Stimulated activated CD4-positive, alpha-beta T cell treated with anti-CD3 and anti-CD28 coated beads, Interleukin-2, amount 100 ng/mL, for 4 hours (primary cell): ENCODE data around the gene ITGB5.

Experiments
- DNase-seq: peaks from one replicate; pipeline ENCODE4 v3.0.0-alpha.2; 2020; ENCODE audit warnings: low read depth

Gene ITGB5, protein sequence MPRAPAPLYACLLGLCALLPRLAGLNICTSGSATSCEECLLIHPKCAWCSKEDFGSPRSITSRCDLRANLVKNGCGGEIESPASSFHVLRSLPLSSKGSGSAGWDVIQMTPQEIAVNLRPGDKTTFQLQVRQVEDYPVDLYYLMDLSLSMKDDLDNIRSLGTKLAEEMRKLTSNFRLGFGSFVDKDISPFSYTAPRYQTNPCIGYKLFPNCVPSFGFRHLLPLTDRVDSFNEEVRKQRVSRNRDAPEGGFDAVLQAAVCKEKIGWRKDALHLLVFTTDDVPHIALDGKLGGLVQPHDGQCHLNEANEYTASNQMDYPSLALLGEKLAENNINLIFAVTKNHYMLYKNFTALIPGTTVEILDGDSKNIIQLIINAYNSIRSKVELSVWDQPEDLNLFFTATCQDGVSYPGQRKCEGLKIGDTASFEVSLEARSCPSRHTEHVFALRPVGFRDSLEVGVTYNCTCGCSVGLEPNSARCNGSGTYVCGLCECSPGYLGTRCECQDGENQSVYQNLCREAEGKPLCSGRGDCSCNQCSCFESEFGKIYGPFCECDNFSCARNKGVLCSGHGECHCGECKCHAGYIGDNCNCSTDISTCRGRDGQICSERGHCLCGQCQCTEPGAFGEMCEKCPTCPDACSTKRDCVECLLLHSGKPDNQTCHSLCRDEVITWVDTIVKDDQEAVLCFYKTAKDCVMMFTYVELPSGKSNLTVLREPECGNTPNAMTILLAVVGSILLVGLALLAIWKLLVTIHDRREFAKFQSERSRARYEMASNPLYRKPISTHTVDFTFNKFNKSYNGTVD

DNA sequence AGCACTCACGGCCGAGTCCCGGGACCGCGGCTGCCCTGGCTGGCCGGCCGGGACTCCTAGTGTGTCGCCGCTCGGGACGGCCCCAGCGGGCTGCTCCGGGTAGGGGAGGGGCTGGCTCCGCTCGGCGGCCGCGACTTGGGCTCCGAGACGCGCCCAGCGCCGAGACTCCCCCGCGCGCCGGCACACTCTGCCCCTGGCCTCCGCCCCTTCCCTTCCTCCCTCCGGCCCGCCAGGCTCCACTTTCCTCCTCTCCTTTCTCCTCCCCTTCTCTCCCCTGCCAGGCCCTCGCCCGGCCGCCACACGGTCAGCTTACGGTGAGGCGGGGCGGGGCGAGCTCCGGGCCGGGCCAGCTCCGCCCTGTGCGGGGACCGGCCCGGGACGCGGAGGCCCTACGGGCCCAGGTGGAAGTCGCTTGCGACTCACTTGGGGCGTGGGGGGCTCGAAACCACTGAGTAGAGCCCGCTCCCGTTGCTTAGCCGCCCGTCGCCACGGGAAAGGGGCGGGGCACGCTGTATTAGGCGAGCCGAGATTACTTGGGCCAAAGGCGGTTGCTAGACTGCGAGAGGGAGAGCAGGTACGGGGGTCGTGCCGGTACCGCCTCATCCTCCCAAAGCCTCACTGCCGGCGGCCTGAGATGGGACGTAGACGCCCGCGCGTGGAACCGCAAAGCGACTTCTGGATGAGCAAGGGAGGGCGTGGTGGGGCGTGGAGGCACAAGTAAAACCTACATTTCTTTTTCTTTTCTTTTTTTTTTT is at the start of gene ITGB5:
Gene ITGB5, minus strand, starts transcription at position 189 of the 755 bp plus-strand sequence. CDS start 365 bp downstream, outside the sequence.
- DNase-seq = peak; percentile 1

DNA sequence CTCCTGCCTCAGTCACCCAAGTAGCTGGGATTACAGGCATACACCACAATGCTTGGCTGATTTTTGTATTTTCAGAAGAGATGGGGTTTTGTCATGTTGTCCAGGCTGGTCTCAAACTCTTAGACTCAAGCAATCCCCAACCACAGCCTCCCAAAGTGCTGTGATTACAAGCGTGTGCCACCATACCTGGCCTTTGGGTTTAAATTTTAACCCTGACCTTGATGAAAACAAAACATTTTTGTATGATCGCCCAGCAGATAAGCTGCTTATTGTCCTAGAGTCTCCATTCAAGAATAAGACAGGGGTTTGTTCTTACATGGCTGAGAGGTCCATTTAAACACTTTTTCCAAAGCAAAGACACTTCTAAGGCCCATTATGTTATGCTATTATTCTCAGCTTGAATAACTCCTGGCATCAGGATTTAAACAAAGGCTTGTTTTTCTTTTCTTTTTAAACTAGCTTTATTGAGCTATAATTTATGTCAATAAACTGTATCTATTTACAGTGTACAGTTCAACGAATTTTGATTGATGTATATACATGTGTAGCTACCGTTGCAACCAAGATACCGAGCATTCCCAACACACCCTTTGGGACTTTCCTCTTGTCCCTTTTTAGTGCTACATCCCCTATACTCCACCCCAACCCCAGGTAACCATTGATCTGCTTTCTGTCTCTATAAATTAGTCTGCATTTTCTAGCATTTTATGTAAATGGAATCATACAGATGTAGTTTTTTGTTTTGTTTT is 48.8 kb upstream of the ITGB5 start:
- DNase-seq = no peak

DNA sequence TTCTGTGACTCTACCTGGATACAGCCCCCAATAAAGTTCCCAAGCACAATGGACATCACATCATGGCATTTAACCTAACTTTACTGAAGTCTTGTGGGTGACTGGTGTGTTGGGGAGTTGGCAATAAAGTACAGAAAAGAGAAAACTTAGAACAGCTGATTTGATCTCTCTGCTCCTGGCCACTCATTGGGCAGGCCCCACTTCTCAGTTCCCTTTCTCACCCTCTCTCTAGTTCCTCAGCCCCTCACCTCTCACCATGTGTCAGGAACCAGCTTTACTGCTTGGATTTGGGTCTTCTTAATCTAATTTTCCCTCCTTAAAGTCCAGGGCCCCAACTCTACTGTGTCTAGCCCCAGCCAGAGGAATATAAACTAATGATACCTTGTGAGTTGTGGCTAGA is 48.1 kb upstream of the ITGB5 start:
- DNase-seq = no peak

DNA sequence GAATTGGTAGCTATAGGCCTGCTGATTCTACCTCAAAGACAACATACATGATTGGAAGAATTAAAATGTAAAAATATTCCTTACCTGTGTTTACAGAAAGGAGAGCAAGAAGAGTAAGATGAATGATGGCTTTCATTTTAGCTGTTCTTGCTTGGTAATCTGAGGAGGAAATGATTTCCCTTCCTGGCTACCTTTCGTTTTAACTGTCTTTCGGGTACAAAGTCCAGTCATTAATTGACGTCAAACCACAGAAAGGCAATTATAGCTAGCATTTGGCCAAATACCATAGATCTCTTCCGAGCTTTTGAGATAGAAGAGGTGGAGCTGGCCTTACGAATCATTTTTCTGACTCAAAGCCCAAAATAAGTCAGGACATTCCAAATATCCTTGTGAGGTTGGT is 47.4 kb upstream of the ITGB5 start, which contains the start of gene MUC13:
Gene MUC13, minus strand, starts transcription at position 175 of the 400 bp plus-strand sequence. Its CDS starts 39 bp downstream, at position 136.
- DNase-seq = no peak

DNA sequence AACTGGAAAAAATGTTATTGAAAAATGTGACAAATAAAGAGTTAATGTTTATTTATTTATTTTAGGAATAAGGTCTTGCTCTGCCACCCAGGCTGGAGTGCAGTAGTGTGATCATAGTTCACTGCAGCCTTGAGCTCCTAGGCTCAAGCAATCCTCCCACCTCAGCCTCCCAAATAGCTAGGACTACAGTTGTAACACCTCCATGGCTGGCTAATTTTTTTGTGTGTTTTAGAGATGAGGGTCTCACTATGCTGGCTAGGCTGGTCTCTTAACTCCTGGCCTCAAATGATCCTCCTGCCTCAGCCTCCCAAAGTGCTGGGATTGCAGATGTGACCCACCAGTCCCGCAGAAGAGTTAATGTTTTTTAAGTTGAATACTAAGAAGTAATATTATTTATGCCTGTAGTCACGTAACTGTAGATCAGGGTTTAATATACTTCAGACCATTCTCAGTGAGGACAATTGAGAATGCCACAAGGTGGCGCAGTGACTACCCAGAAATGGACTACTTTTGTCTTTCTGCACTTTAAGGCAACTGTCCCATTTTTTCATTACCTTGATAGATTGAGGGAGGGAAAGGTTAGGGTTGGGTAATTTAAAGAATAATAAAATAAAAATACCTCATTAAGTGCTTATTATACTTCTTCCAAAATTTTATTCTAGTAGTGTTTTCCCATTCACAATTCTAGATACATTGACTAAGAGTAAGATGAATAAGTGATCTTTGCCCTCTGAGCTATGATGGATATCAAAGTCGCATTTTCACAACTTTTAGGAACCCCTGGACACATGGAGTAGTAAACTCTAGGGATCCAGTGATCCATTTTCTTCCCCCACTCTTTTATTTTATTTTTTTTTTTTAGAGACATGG is 41.4 kb upstream of the ITGB5 start:
- peak; percentile 43 for DNase-seq

DNA sequence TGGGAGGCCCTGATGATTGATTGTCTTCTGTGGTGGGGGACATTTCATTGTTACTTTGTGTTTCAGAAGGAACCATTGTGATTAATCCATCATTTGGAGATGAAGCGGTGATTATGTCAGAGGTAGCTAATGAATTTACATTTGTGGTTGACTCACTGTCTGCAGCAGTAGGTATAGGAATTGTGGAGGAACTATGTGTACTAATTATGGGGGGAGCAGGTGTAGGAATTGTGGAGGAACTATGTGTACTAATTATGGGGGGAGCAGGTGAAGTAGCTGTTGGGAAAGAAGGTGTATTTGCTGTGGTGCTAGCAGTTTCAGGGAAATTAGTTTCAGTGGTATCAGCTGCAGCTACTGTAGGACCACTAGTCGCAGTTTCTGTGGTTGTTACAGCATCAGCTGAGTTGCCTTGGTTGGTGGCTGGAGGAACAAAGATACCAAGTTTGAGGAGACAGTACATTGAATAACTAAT is 40.4 kb upstream of the ITGB5 start:
- no peak for DNase-seq

DNA sequence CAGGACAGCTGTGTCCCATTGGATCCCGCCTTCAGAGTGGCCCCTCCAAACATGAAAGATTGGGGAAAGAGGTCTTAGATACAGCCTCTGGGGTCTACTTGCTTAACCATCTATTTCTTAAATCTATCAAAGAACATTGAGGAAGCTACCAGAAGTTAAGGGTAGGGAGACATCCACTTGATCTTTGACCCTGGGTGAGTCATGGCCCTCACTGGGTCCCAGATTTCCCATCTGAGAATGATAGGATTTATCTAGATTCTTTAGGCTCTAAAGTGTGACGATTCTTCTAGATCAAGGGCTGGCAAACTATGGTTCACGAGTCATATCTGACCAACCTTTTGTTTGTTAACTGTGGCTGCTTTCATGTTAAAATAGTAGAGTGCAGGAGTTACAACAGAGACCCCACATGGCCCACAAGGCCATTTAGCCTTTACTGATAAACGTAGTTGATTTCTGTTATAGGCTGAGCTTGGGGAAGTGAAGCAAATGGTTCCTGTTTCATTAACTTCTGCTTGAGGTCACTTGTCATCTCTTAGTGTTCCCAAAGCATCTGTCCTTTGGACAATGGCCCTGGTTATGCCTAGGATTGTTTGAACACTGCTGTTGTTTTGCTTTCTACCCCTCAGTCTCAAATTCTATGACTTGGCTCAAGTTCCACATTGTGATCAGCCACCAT is 39.4 kb upstream of the ITGB5 start:
- DNase-seq = no peak

DNA sequence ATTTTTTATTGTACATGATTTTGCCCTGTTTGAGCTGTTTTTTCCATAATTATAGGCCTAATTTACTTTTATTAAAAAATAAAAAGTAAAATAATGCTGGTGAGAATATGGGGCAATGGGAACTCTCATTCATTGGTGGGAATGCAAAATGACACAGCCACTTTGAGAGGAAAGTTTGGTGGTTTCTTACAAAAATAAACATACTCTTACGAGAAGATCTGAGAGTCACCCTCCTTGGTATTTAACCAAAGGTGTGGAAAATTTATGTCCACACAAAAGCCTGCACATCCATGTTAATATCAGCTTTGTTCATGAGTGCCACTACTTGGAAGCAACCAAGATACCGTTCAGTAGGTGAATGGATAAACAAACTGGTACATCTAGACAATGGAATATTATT is 37.6 kb upstream of the ITGB5 start:
- DNase-seq = no peak

DNA sequence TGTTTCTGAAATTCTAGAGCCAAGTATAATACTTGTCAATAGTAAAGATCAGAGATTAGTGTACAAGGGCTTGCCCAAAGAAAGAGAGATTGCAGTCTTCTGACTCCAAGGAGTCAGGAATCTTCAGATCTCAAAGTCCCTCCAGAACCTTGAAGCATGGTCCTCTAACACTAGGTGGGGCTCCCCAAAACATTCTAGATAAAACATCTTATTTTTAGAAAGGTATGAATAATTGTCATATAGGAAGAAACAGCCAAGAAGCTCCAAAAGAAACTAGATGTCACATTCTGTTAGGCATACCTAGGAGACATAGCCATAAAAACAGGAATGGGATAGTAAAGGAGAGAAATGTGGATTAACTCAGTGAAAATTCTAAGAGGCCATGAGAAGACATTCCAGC is 36.7 kb upstream of the ITGB5 start:
- DNase-seq = no peak

DNA sequence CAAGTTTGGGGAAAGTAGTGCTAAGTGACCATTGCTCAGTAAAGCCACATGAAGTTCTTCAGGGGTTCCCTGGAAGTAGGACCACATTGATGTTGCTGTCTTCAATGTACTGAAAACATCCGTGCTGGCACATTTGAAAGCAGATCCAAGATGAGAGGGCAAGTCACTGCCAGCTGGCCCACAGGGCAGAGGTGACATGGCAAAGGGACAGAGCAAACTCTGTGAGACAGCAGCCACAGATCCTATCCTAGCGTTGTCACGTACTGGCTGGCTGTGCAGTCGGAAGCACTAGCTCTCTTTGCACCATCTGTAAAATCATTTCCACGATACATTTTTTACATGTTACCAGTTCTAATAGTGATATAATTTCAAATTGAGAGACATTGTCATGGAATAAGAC is 33.6 kb upstream of the ITGB5 start:
- no peak for DNase-seq

DNA sequence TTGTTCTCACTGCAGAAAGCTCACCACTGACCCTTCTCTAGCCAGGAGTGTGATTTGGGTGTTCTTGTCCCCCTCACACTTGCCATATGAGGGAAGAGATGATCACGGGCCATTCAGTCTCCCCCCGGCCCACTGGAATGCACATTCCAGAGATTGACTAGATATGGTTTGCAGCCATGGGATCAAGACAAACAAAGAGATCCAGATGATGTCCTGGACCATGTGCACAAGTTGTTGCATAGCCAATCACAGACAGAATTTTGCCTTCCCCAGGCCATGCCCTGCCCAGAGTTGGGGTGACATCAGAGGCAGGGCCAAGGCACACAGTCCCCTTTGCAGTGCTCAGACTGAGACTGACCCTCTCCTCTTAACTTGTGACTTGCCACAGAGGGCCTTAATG is 32.6 kb upstream of the ITGB5 start:
- no peak for DNase-seq

DNA sequence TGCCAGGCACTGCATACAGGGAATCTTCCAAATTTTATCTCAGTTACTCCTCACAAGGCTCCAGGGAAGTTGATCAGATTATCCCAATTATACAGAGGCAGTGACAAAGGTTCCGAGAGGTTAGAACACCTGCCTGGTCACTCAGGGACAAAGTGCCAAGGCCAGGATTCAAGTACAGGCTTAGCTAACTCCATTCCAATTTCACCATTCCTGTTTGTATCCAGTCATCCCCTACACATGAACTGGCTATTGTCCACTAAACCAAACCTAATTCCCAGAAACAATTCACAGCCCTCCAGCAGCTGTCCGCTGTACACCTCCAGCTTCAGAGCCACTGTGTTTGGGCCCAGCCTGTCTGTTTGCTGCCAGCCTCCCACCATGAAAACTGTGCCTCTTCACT is 31.4 kb upstream of the ITGB5 start:
- no peak for DNase-seq

DNA sequence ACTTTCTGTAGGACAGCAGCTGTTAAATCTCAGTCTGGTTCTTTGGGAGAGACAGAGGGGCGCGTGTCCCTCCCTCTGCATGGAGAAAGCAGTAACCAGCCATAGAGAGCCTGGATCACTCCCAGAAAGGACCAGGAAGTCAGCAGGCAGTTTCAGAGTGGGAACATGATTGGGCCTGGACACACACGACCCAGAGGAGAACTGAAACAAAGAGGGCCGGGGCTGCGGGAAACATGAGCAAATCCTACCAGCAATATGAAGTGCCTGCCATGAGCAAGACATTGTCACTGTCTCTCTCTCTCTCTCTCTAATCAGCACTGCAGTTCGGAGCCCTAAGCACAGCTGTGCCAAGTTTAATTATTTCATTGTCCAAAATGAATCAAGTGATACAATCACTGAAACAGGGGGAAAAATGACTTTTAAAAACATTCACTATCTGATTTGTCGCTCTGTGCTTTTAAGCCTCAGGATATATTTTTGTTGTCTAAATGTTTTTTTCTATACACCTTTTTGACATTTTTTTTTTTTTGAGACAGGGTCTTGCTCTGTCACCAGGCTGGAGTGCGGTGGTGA is 29.8 kb upstream of the ITGB5 start:
- no peak for DNase-seq

DNA sequence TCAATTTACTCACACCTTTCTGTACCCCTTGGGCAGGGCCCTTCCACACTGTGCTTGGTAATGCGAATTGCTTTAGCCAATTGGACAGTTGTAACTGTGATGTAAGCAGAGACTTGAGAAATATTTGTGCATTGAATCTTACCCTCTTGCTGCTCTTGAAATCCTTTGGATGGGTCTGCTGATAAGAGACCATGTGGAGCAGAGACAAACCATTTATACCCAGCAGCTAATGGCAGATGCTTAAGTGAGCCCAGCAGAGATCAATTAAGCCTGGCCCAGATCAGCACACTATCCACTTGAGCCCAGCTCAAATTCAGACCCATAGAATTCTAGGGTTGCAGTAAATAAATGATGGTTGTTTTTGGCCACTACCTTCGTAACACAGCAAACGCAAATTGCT is 28.1 kb upstream of the ITGB5 start:
- no peak for DNase-seq

DNA sequence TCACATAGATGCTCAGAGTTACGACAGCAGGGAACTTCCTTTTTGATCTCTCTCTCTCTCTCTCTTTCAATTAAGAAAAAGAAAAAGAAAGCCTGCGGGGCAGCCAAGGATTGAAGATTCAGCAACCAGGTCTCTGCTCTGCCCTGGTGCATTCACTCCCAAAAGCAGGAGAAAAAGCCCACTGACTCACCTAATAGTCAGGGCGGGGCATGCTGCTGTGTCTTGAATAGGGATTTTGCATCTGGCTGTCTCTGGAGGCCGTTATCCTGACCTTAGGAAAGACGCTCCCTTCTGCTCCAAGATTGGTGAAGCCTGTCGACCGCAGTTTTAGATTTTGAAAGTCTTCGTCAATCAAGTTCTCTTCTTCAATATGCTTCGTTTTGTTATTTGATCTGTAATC is 20.8 kb upstream of the ITGB5 start:
- no peak for DNase-seq

DNA sequence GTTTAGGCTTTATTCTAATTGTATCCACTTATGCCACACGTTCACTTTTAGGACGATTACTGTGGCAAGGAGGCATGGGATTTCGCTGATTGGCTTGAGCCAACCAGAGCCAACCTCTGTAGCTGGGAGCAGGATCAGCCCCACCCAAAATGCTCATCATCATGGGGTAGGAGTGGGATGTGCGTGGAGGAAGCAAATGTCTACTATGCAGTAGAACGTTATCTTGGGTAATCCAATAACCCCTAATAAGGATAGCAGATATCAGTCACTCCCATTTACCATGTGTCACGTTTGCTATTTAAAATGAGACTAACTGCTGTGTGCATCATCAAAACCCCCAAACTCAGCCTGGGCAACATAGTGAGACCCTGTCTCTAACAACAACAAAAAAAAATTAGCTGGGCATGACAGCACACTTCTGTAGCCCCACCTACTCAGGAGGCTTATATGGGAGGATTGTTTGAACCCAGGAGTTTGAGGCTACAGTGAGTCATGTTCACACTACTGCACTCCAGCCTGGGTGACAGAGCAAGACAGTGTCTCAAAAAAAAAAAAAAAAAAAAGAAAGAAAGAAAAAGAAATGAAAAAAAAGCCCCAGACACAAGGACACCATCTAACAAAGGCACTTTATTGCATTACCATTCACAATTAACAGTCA is 17.8 kb upstream of the ITGB5 start:
- DNase-seq = no peak

DNA sequence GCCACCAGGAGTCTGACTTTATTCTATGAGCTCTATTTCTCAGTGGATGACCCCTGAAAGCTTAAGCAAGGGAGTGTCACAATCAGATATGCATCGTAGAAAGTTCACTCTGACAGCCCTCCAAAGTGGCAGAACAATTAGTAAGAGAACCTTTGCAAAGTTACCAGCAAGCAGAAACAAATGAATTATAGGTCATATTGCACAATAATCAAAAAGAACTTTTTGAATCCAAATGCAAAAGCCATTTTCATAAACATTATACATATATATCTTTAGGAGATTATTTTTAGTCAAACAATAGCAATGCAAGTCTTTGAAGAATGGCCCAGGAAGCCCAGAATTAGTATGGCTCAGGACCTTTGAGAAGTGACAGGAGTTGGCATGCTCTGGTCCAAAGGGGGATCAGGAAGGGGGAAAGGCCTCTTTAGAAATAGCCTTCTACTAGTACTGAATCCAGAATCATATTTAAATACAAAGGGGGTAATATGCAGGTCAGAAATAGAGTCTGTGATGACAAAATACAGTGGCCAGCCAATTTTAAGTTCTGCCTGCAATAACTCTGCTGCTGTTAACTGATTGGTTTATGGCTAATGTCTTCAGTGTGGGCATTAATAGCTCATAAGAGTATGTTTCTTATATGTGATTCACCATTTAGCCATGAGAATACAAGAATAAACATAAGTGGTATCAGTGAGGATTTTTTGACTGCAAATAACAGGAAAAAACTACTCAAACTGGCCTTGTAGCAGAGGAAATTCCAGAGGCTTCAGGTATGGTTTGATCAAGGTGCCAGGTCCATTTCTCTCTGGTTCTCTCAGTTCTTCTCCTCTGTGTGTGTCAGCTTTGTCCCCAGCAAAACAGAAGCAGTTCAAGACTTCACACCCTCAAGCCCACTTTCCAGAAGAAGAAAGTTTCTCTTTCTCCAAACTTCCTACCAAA is 17.0 kb upstream of the ITGB5 start:
- no peak for DNase-seq
